Posterior vena cava (tissue), 2 donors: ENCODE measurements around the gene RBM12. TPM values are rescaled to one million over a fixed set of nuclear protein-coding genes. Genes with fewer than 3 reads are reported as not detected.

Experiments
- DNase-seq: peaks from one replicate; pipeline ENCODE4 v3.0.0-alpha.2; 2020; ENCODE audit warnings: low spot score
- intact Hi-C, 2 donors: fragments of 100-400 bp; cut with DNase I; formaldehyde crosslinking; loops; one replicate each; pipeline versions ENCODE4 v1.14.1 to v1.14.2; 2022 to 2023
- total RNA-seq, 2 donors: library from RNA; stranded (reverse); fragmentation: NEBNext Ultra II Directional; extraction: Animal tissue kit (Norgen Biotek cat#: 25700); gene quantifications; one replicate each; pipeline ENCODE4 v1.2.1, GENCODE V29; 2021
- donor health status: DM: yes; HTN: yes; CAD: no.
- donor health status: DM: yes; HTN: yes; CAD: no.

The RBM12 gene
- total RNA-seq, 2 donors from 2014 or later: 59.4 to 61.4 TPM

GRCh38 chr20:35607003-35607735 lies 57.5 kb downstream of the RBM12 start:
- intact Hi-C loops: no loop called here
- DNase-seq: no peak

DNA sequence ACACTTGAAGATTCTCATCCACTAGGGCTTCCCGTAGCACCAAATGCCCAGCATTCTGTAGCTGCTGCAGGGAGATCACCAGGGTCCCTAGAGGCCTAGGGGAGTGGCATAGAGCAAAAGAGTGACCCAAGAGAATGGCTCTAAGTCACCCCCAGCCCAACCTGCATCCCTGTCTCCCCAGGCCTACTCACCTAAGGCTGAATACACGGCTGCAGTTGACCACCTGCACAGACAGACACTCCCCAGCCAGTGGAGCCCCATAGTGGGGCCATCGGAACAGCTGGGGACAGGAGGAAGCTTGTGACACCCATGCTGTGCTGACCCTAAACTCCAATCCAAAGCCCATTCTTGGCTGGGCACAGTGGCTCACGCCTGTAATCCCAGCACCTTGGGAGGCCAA lies 58.6 kb downstream of the RBM12 start:
- intact Hi-C loops: no loop called here
- no peak for DNase-seq

DNA sequence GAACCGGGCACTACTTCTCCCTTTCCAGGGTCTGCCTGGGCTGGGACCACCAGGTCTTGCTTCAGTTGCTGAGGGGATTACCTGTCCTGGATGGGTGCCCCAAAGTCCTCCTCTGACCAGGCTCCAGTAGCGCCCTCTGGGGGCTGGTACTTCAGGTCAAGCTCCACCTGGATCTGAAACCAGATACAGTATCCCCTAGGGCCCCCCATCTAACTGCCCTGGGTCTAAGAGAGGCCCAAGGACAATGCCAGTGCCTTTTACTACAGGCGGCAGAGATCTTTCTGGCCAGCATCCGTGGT lies 60.3 kb downstream of the RBM12 start:
- no peak for DNase-seq
- intact Hi-C loops: no loop called here

DNA sequence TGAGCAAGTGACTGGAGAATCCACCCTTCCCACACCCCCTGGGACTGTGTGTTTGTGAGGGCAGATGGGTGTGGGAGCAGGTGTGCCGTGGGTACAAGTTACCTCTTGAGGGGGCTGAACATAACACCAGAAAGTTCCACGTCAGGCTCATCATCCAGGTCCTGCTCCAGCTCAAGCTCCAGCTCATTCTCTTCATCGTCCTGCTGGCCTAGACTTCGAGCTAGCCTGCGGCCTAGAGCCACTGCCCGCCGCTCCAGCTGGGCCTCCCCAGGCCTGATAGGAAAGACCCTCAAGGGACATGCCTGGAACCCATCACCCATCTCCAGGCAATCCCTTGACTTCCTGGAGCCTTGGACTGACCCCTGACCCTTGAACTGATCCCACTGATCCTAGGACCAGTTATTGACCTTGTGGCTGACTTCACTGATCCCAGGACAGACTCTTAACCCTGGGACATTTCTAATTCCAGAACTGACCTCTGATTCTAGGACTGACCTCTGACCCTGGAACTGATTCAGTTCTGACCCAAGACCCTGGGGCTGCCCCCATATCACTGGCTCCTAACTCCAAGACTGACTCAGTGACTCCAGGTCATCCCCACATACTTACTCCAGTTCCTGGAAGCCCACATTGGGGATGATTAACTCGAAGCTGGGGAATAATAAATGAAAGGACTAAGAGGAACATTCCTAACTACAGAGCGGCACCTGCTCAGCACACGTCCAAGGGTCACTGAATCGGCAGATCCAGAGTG lies 60.8 kb downstream of the RBM12 start:
- intact Hi-C loops: no loop called here
- DNase-seq: no peak

GRCh38 chr20:35602851-35603495 lies 61.7 kb downstream of the RBM12 start:
- peak; percentile 74 for DNase-seq
- intact Hi-C loops: no loop called here

DNA sequence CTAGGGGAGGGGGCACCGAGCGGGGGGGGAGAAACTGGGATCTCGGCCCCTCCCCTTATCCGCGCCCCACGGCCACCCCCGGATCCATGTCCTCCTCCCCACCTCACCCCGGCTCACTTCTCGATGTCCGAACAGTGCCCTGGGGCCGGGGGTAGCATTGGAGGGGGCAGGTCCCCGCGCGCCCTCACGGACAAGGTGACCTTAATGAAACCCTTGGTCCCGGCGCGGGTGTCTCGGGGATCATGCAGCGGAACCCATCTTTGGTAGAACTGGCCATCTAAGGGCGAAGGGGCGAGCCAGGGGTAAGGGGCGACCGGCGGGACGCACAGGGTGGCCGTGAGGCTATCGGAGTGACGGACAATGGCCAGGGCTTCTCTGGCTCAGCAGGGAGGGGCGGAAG lies 62.7 kb downstream of the RBM12 start:
- intact Hi-C loops: no loop called here
- DNase-seq: peak; percentile 79

GRCh38 chr20:35600993-35601973 lies 63.4 kb downstream of the RBM12 start:
- intact Hi-C loops: no loop called here
- peak; percentile 93 for DNase-seq

DNA sequence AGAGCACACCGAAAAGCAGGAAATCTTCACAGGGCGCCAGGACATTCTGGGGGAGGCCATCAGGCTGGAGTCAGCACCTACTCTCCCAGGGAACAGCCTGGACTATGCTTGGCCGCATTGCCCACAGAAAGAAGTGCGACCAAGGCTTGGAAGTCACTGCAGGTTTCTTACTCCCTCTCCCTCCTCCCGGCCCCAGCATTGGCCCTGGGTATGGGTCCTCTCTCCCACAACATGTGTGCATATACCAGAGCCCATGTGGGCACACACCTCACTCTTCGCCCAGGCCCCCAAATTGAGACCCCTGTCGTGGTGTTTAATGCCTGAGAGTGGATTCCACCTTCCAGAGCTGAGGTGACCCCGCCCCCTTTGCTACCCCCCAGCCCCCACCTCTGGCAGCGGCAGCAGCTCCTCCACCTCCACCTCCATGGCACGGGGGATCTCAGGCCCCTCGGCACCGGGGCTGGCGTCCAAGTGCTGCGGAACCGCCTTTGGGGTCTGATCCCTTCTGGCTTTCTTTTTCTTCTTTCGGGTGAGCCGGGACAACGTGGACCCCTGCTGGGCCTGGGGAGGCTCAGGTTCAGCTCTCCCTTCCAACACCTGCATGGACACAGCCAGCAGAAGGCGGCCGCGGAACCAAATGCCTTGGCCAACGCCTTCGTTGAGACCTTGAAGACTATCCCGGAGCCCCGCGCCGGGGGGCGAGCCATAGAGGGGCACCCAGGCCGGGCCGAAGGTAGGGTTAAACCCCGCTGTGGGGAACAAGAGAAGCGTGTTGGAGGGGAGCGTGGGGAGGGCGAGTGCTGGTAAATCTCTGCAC lies 64.3 kb downstream of the RBM12 start:
- peak; percentile 22 for DNase-seq
- intact Hi-C loops: no loop called here

- DNase-seq: no peak
- intact Hi-C loops: loop anchor here in 1 of 2 donors (1.0 kb wide), 1 partner anchor 27 kb away; no protein-coding TSS in a partner anchor
Observed at GRCh38 chr20:35599776-35600120, 65.0 kb downstream of the RBM12 start.

Other genes starting within 250 kb of the RBM12 start
- gene GDF5, start 226.7 kb downstream of the RBM12 start, total RNA-seq: under 1 TPM; 0.19 to 0.51 TPM
- 10 to 100 TPM; 20.4 to 22.2 TPM for gene CEP250, start 209.3 kb downstream of the RBM12 start, total RNA-seq
- gene C20orf173, start 135.2 kb downstream of the RBM12 start, total RNA-seq: not detected
- gene ERGIC3, start 122.8 kb downstream of the RBM12 start, total RNA-seq: 100 to 1,000 TPM; 117 to 154 TPM
- gene SPAG4, start 49.1 kb downstream of the RBM12 start, total RNA-seq: 1 to 10 TPM; 2.1 to 2.8 TPM
- 100 to 1,000 TPM; 122 to 130 TPM for gene CPNE1, start within 50 bp of the RBM12 start, total RNA-seq
- gene NFS1, start 34.5 kb upstream of the RBM12 start, total RNA-seq: 10 to 100 TPM; 15.9 to 22.0 TPM
- gene ROMO1, start 34.5 kb upstream of the RBM12 start, total RNA-seq: 100 to 1,000 TPM; 126 TPM
- gene RBM39, start 77.4 kb upstream of the RBM12 start, total RNA-seq: 100 to 1,000 TPM; 210 to 217 TPM
- gene PHF20, start 107.1 kb upstream of the RBM12 start, total RNA-seq: 10 to 100 TPM; 55.2 to 59.6 TPM